Hepatocyte (in vitro differentiated cells): Measurements from ENCODE around the gene UBE2Q2. TPM values are rescaled to one million over a fixed set of nuclear protein-coding genes. Genes with fewer than 3 reads are reported as not detected.

ENCODE experiments used
- DNase-seq: peaks from one replicate; pipeline ENCODE4 v3.0.0-alpha.2; 2016; ENCODE audit warnings: low spot score
- H2AFZ ChIP-seq: fragments of 200-600 bp; sonication (generic); 2 replicates; pipeline ENCODE4 v1.6.0; 2016; ENCODE audit warnings: antibody characterized with exemption, mild to moderate bottlenecking
- H3K27ac ChIP-seq: fragments of 200-600 bp; sonication (generic); 2 replicates; pipeline ENCODE4 v1.5.1; 2016; ENCODE audit warnings: mild to moderate bottlenecking
- H3K27me3 ChIP-seq: fragments of 200-600 bp; sonication (generic); 2 replicates; pipeline ENCODE4 v1.6.1; 2016
- H3K36me3 ChIP-seq: fragments of 200-600 bp; sonication (generic); replicated peaks from 2 replicates; pipeline ENCODE4 v1.5.1; 2016; ENCODE audit warnings: low read depth; ENCODE audit not compliant: insufficient read depth
- H3K4me1 ChIP-seq: fragments of 200-600 bp; sonication (generic); 2 replicates; pipeline ENCODE4 v1.5.1; 2016; ENCODE audit warnings: mild to moderate bottlenecking, moderate library complexity; ENCODE audit not compliant: insufficient read depth
- H3K4me2 ChIP-seq: fragments of 200-600 bp; sonication (generic); 2 replicates; pipeline ENCODE4 v1.6.0; 2016
- H3K4me3 ChIP-seq: fragments of 200-600 bp; sonication (generic); 2 replicates; pipeline ENCODE4 v1.5.1; 2016; ENCODE audit warnings: mild to moderate bottlenecking
- H3K79me2 ChIP-seq: fragments of 200-600 bp; sonication (generic); 2 replicates; pipeline ENCODE4 v1.6.0; 2017; ENCODE audit warnings: mild to moderate bottlenecking
- H3K9me2 ChIP-seq: fragments of 200-600 bp; sonication (generic); replicated peaks from 2 replicates; pipeline ENCODE4 v1.6.0; 2017; ENCODE audit warnings: mild to moderate bottlenecking; ENCODE audit not compliant: insufficient read depth
- H3K9me3 ChIP-seq: fragments of 200-600 bp; sonication (generic); 2 replicates; pipeline ENCODE4 v1.5.1; 2016; ENCODE audit warnings: low read depth, mild to moderate bottlenecking
- H4K20me1 ChIP-seq: fragments of 200-600 bp; sonication (generic); 2 replicates; pipeline ENCODE4 v1.6.0; 2016; ENCODE audit warnings: mild to moderate bottlenecking; ENCODE audit not compliant: insufficient read depth, poor library complexity, severe bottlenecking
- EZH2 ChIP-seq: fragments of 200-600 bp; sonication (generic); IDR thresholded peaks from 2 replicates; pipeline ENCODE4 v1.6.1; 2016; ENCODE audit warnings: antibody characterized with exemption, mild to moderate bottlenecking, borderline replicate concordance
- EZH2phosphoT487 ChIP-seq: fragments of 200-600 bp; sonication (generic); IDR thresholded peaks from one replicate; pipeline ENCODE4 v1.6.1; 2018; ENCODE audit warnings: antibody characterized with exemption, mild to moderate bottlenecking, low read depth, moderate library complexity; ENCODE audit not compliant: unreplicated experiment, severe bottlenecking
- WGBS: methylation state at CpG from one replicate; pipeline ENCODE4 v1.1.6; 2016; ENCODE audit warnings: low lambda C conversion rate; ENCODE audit errors: missing lambda C conversion rate; 5-methylcytosine and 5-hydroxymethylcytosine counted together
- polyA plus RNA-seq: library from polyadenylated mRNA; unstranded; fragments of >200 nt; fragmentation: Nextera tagmentation; extraction: Ambion mirVana; gene quantifications from 2 replicates; pipeline ENCODE4 v1.2.1, GENCODE V29; 2016
- total RNA-seq: library from RNA; depleted of rRNA; stranded (reverse); fragments of >200 nt; gene quantifications from 2 replicates; pipeline ENCODE4 v1.2.3, GENCODE V29; 2014
- TF ChIP-seq, protein P1 (sequence below): fragments of 200-600 bp; sonication (generic); IDR thresholded peaks from 2 replicates; pipeline ENCODE4 v1.5.1; 2016; ENCODE audit warnings: antibody characterized with exemption, mild to moderate bottlenecking; ENCODE audit not compliant: poor library complexity

UBE2Q2 gene
- total and polyA plus RNA-seq, 2 experiments from 2014 or later, result 30.7 to 50.9 TPM

- peaks cover 6% of the 10 kb centered on the region for H3K4me1 ChIP-seq
- H3K9me2 ChIP-seq, result no peaks in the 10 kb centered on the region
- DNase-seq, result no peak
- no peaks in the 10 kb centered on the region for H3K27me3 ChIP-seq
- no peak overlapping the region for H3K4me3 ChIP-seq
- no peaks in the 10 kb centered on the region for H3K9me3 ChIP-seq
- H3K36me3 ChIP-seq, result no peaks in the 10 kb centered on the region
- no peak overlapping the region for H2AFZ ChIP-seq
- H4K20me1 ChIP-seq, result no peaks in the 10 kb centered on the region
- WGBS, result 69% methylated on average over 8 of the region's 8 CpGs
- H3K4me2 ChIP-seq, result no peak overlapping the region
- TF ChIP-seq EZH2phosphoT487 (no peak), EZH2 (no peak)
- H3K27ac ChIP-seq, result peak overlapping the region; percentile 1
- H3K79me2 ChIP-seq, result no peaks in the 10 kb centered on the region
Measured at GRCh38 chr15:75830910-75831805, 12.1 kb upstream of the UBE2Q2 start.

DNA sequence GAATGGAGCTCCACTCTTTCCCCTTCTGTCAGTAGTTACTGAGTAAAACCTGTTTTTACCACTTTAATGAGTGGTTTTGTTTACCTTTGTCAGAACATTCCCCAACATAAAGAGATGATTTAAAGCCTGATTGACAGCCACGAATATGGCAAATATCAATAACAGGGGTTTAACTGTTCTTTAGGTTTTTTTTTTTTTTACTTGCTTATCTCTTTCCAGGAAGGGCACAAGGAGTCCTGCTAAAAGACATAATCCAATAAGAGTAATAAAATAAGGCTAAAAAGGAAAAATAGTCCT lies 11.5 kb upstream of the UBE2Q2 start:
- H3K27ac ChIP-seq, result peak overlapping the region; percentile 1
- no peak overlapping the region for H2AFZ ChIP-seq
- no peak overlapping the region for H3K4me3 ChIP-seq

GRCh38 chr15:75832114-75832513 lies 11.1 kb upstream of the UBE2Q2 start:
- Histone ChIP-seq H2AFZ (no peak overlapping the region), H4K20me1 (no peaks in the 10 kb centered on the region), H3K9me2 (no peaks in the 10 kb centered on the region), H3K4me2 (no peak overlapping the region), H3K9me3 (no peaks in the 10 kb centered on the region), H3K4me3 (no peak overlapping the region), H3K36me3 (no peaks in the 10 kb centered on the region), H3K27ac (peak overlapping the region; percentile 1), H3K27me3 (no peaks in the 10 kb centered on the region), H3K4me1 (peaks cover 6% of the 10 kb centered on the region), H3K79me2 (no peaks in the 10 kb centered on the region)
- WGBS, result 70% methylated on average over 3 of the region's 3 CpGs
- no peak for TF ChIP-seq EZH2
- TF ChIP-seq, protein P1, sequence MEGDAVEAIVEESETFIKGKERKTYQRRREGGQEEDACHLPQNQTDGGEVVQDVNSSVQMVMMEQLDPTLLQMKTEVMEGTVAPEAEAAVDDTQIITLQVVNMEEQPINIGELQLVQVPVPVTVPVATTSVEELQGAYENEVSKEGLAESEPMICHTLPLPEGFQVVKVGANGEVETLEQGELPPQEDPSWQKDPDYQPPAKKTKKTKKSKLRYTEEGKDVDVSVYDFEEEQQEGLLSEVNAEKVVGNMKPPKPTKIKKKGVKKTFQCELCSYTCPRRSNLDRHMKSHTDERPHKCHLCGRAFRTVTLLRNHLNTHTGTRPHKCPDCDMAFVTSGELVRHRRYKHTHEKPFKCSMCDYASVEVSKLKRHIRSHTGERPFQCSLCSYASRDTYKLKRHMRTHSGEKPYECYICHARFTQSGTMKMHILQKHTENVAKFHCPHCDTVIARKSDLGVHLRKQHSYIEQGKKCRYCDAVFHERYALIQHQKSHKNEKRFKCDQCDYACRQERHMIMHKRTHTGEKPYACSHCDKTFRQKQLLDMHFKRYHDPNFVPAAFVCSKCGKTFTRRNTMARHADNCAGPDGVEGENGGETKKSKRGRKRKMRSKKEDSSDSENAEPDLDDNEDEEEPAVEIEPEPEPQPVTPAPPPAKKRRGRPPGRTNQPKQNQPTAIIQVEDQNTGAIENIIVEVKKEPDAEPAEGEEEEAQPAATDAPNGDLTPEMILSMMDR, result no peak
- no peak for TF ChIP-seq EZH2phosphoT487
- no peak for DNase-seq

More for the DNA sequence above, 11.5 kb upstream of the UBE2Q2 start:
- H3K9me3 ChIP-seq, result no peaks in the 10 kb centered on the region
- no peak for DNase-seq
- no peak overlapping the region for H3K4me2 ChIP-seq
- H3K79me2 ChIP-seq, result no peaks in the 10 kb centered on the region
- H3K4me1 ChIP-seq, result peaks cover 6% of the 10 kb centered on the region
- H3K9me2 ChIP-seq, result no peaks in the 10 kb centered on the region
- no peaks in the 10 kb centered on the region for H4K20me1 ChIP-seq
- no peaks in the 10 kb centered on the region for H3K27me3 ChIP-seq
- no peaks in the 10 kb centered on the region for H3K36me3 ChIP-seq
- 15% methylated on average over 1 of the region's 1 CpG for WGBS
- no peak for TF ChIP-seq EZH2phosphoT487
- no peak for TF ChIP-seq EZH2
- TF ChIP-seq, protein P1, result no peak

- no peak for DNase-seq
- Histone ChIP-seq H3K4me3 (no peak overlapping the region), H3K27ac (no peak overlapping the region), H3K27me3 (no peaks in the 10 kb centered on the region), H3K9me2 (no peaks in the 10 kb centered on the region), H3K36me3 (no peaks in the 10 kb centered on the region), H3K4me1 (peaks cover 6% of the 10 kb centered on the region), H2AFZ (no peak overlapping the region), H3K4me2 (no peak overlapping the region), H4K20me1 (no peaks in the 10 kb centered on the region), H3K9me3 (no peaks in the 10 kb centered on the region), H3K79me2 (no peaks in the 10 kb centered on the region)
- TF ChIP-seq EZH2phosphoT487 (no peak), EZH2 (no peak)
- TF ChIP-seq, protein P1, result no peak
- WGBS, result 73% methylated on average over 2 of the region's 2 CpGs
Measured at GRCh38 chr15:75834021-75834420, 9.2 kb upstream of the UBE2Q2 start.
